Mesothelial cell of epicardium (in vitro differentiated cells): ENCODE measurements around the gene SSUH2. TPM values are rescaled to one million over a fixed set of nuclear protein-coding genes. Genes with fewer than 3 reads are reported as not detected.

Experiments used
- DNase-seq, 2 experiments: peaks; one replicate each; pipeline ENCODE4 v3.0.0; 2021; ENCODE audit warnings: low spot score in 2 of 2; ENCODE audit not compliant: unreplicated experiment in 2 of 2
- H3K27ac Mint-ChIP-seq: 2 replicates; pipeline ENCODE4 v1.8.0; 2021; ENCODE audit warnings: mixed read lengths
- H3K27me3 Mint-ChIP-seq: 2 replicates; pipeline ENCODE4 v1.8.0; 2021; ENCODE audit warnings: low read depth, mixed read lengths
- H3K36me3 Mint-ChIP-seq: 2 replicates; pipeline ENCODE4 v1.8.0; 2021; ENCODE audit warnings: mixed read lengths
- H3K4me1 Mint-ChIP-seq: 2 replicates; pipeline ENCODE4 v1.8.0; 2021; ENCODE audit warnings: mixed read lengths
- H3K4me3 Mint-ChIP-seq: 2 replicates; pipeline ENCODE4 v1.8.0; 2021; ENCODE audit warnings: mild to moderate bottlenecking, moderate library complexity, mixed read lengths
- H3K9me3 Mint-ChIP-seq: 2 replicates; pipeline ENCODE4 v1.8.0; 2021; ENCODE audit warnings: mixed read lengths
- total RNA-seq: library from RNA; stranded (reverse); gene quantifications from 3 replicates; pipeline ENCODE4 v1.2.1, GENCODE V29; 2021
- TF ChIP-seq, protein P1 (sequence below): fragments of 200-600 bp; sonication (generic); IDR thresholded peaks from one replicate; pipeline ENCODE4 v1.5.0; 2021; ENCODE audit warnings: antibody characterized with exemption; ENCODE audit not compliant: unreplicated experiment

The SSUH2 gene
- total RNA-seq, 1 donor from 2014 or later = 1.3 TPM

DNA sequence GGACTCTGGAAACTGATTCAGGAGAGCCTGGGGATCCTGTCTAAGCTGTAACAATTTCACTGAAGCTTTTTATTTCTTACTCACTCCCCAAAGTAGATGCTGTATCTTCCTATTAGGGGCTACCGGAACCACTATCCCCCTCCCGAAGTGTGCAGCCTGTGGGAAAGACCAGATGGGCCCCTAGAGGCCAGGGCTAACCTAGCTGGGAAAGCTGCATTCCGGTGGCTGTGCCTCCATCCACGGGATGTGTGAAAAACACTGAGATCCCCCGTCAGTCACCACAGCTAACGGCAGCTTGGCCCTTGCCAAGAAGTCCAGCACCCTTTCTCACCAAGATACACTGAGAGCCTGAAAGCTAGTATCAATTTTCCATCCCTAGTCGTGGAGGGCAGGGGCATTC, 3.1 kb downstream of the SSUH2 start:
- H3K27me3 Mint-ChIP-seq = peaks cover 31% of the 10 kb centered on the region
- H3K36me3 Mint-ChIP-seq = peaks cover 3% of the 10 kb centered on the region
- peaks cover 3% of the 10 kb centered on the region for H3K9me3 Mint-ChIP-seq
- H3K27ac Mint-ChIP-seq = no peak overlapping the region
- H3K4me3 Mint-ChIP-seq = no peak overlapping the region
- TF ChIP-seq, protein P1, sequence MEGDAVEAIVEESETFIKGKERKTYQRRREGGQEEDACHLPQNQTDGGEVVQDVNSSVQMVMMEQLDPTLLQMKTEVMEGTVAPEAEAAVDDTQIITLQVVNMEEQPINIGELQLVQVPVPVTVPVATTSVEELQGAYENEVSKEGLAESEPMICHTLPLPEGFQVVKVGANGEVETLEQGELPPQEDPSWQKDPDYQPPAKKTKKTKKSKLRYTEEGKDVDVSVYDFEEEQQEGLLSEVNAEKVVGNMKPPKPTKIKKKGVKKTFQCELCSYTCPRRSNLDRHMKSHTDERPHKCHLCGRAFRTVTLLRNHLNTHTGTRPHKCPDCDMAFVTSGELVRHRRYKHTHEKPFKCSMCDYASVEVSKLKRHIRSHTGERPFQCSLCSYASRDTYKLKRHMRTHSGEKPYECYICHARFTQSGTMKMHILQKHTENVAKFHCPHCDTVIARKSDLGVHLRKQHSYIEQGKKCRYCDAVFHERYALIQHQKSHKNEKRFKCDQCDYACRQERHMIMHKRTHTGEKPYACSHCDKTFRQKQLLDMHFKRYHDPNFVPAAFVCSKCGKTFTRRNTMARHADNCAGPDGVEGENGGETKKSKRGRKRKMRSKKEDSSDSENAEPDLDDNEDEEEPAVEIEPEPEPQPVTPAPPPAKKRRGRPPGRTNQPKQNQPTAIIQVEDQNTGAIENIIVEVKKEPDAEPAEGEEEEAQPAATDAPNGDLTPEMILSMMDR = no peak
- DNase-seq = no peak
- H3K4me1 Mint-ChIP-seq = no peaks in the 10 kb centered on the region

DNA sequence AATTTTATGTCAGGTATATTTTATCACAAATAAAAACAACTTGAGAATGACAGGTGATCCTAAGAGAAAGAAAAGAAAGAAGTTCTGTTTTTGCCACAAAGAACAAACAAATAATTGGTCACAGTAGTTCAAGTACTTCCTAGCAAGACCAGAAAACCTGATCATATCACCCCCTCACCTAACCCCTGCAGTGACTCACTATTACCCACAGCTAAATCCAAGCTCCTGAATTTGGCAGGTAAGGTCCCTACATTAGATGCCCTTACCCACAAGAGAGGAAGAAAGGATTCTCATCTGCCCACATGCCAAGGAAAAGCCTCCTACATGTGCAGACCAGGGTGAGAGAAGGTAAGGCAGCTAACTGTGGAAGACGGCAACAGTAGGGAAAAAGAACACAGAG, 4.4 kb downstream of the SSUH2 start:
- H3K4me3 Mint-ChIP-seq = no peak overlapping the region
- peaks cover 3% of the 10 kb centered on the region for H3K36me3 Mint-ChIP-seq
- TF ChIP-seq, protein P1 = no peak
- peaks cover 26% of the 10 kb centered on the region for H3K27me3 Mint-ChIP-seq
- DNase-seq = no peak
- no peaks in the 10 kb centered on the region for H3K4me1 Mint-ChIP-seq
- peaks cover 7% of the 10 kb centered on the region for H3K9me3 Mint-ChIP-seq
- no peak overlapping the region for H3K27ac Mint-ChIP-seq

DNA sequence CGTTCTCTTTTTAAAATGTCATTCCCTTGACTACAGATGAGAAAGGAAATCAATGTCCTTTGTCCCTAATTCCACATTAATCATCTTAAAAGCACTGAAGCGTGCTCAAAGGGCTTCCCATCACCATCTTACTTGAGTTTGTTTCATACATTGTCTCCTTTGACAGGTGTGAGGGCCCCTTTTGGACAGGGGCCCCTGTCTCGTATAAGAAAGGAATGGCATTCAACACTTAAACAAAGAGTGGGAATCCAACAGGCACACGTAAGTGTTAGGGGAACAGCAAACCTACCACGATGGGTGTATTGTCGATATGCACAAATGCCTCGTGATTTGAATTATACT, 5.0 kb downstream of the SSUH2 start:
- no peak overlapping the region for H3K27ac Mint-ChIP-seq
- no peaks in the 10 kb centered on the region for H3K4me1 Mint-ChIP-seq
- peaks cover 21% of the 10 kb centered on the region for H3K27me3 Mint-ChIP-seq
- peaks cover 7% of the 10 kb centered on the region for H3K9me3 Mint-ChIP-seq
- TF ChIP-seq, protein P1 = no peak
- H3K36me3 Mint-ChIP-seq = peaks cover 3% of the 10 kb centered on the region
- no peak overlapping the region for H3K4me3 Mint-ChIP-seq
- no peak for DNase-seq

DNA sequence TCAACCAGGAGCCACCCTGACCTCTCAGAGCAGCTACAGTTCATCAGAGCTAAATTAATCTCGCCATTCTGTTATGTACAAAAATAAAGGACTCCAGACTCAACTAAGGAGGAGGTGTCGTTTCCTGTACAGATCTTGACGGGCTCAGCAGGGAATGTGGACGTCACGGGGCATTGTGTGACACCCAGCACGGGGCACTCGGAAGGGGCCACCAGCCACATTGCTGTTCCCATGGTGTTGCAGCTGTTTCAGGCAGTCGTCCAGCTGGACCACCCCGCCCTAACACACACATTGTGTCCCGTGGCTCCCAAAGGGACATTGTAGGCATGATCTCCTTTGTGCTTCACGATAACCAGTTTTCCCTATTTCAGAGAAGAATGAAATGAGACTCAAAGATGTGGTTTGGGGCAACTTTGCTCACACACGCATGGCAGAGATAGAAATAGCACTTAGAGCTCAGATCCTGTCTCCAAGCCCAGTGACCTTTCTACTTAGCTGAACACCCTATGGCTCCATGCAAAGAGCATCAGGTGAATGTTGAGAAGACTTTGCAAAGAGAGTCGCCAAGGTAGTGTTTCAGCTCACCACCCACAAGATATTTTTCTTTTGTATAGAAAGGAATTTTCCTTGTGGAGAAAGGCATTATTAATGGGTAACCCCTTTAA, 5.5 kb downstream of the SSUH2 start:
- TF ChIP-seq, protein P1 = no peak
- DNase-seq = no peak
- Mint-ChIP-seq H3K36me3 (peaks cover 3% of the 10 kb centered on the region), H3K9me3 (peaks cover 7% of the 10 kb centered on the region), H3K27ac (no peak overlapping the region), H3K4me3 (no peak overlapping the region), H3K4me1 (no peaks in the 10 kb centered on the region), H3K27me3 (peaks cover 17% of the 10 kb centered on the region)

DNA sequence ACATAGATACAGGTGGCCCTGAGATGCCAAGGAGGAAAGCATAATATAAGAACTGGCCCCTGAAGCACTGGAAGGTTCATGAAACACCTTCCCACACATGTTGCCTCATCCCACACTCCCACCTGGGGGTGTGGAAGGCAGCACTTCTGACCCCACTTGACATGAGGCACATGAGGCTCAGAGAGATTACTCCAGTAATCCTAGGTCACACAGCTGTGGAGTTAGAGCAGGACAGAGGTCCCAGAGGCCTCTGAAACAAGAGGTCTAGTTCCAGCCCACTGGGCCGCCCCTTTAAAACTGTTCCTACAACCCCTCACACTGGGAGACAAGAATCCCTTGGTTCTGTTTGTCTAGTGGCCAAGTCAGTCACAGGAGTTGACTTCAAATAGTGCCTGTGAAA, 7.2 kb downstream of the SSUH2 start:
- Mint-ChIP-seq H3K9me3 (peaks cover 7% of the 10 kb centered on the region), H3K36me3 (peaks cover 3% of the 10 kb centered on the region), H3K4me1 (peaks cover 6% of the 10 kb centered on the region), H3K27me3 (peaks cover 13% of the 10 kb centered on the region), H3K27ac (no peak overlapping the region), H3K4me3 (no peak overlapping the region)
- DNase-seq = no peak
- TF ChIP-seq, protein P1 = no peak

DNA sequence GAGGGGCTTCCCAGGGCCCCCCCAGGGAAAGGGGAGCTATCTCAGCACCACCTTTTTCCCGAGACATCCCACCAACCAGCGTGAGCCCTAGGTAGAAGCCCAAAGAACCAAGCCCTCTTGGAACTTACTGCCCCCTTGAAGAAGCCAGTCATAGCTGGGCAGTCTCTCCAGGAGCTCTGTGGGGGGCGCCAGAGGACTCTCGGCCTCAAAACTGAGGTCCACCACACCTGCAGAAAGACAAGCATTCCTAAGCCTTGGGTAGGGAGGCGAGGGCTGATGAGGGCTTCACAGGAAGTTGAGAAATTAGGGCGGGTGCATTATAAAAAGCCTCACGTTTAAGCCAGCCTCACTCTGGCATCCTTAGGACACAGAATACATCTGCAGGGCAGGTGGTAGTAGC, 9.0 kb downstream of the SSUH2 start:
- peaks cover 7% of the 10 kb centered on the region for H3K9me3 Mint-ChIP-seq
- peaks cover 17% of the 10 kb centered on the region for H3K4me1 Mint-ChIP-seq
- H3K27ac Mint-ChIP-seq = no peak overlapping the region
- peaks cover 9% of the 10 kb centered on the region for H3K27me3 Mint-ChIP-seq
- DNase-seq = no peak
- H3K4me3 Mint-ChIP-seq = no peak overlapping the region
- peaks cover 3% of the 10 kb centered on the region for H3K36me3 Mint-ChIP-seq
- TF ChIP-seq, protein P1 = no peak
